Prostate gland (tissue), 2 donors: ENCODE results near the gene HNRNPF. TPM values are rescaled to one million over a fixed set of nuclear protein-coding genes. Genes with fewer than 3 reads are reported as not detected.
"Not testable (repeated sequence)": the region's sequence is repeated elsewhere in the genome, so short reads cannot be mapped to it uniquely, and the experiment has no call there.

Experiments used
- DNase-seq: peaks from one replicate; pipeline ENCODE4 v3.0.0-alpha.2; 2019; ENCODE audit warnings: low spot score
- H3K27ac ChIP-seq, 2 donors: fragments of 200-600 bp; sonication (generic); 2 replicates each; pipeline ENCODE4 v1.5.1; 2017 to 2019
- H3K27me3 ChIP-seq: fragments of 200-600 bp; sonication (generic); replicated peaks from 2 replicates; pipeline ENCODE4 v1.5.1; 2019; ENCODE audit not compliant: insufficient read depth
- H3K36me3 ChIP-seq, 2 donors: fragments of 200-600 bp; sonication (generic); 1 replicate in 1 of 2; 2 replicates in 1 of 2; pipeline versions ENCODE4 v1.5.1 to v1.8.1; 2017 to 2019
- H3K4me1 ChIP-seq: fragments of 200-600 bp; sonication (generic); replicated peaks from 2 replicates; pipeline ENCODE4 v1.5.1; 2019
- H3K4me3 ChIP-seq, 2 donors: fragments of 200-600 bp; sonication (generic); 2 replicates each; pipeline ENCODE4 v1.5.1; 2017 to 2019
- H3K9me3 ChIP-seq: fragments of 200-600 bp; sonication (generic); 2 replicates; pipeline ENCODE4 v1.5.1; 2017
- CTCF ChIP-seq, 4 experiments: fragments of 200-600 bp in 2 of 4; fragments of 450-650 bp in 2 of 4; sonication (generic) in 2 of 4; IDR thresholded peaks; 1 replicate in 3 of 4; 2 replicates in 1 of 4; pipeline ENCODE4 v1.5.1; 2016 to 2019; ENCODE audit warnings: antibody characterized with exemption in 4 of 4, mild to moderate bottlenecking in 2 of 4, moderate library complexity in 2 of 4
- POLR2A ChIP-seq: fragments of 450-650 bp; IDR thresholded peaks from one replicate; pipeline ENCODE4 v1.6.1; 2016; ENCODE audit warnings: antibody characterized with exemption, mild to moderate bottlenecking
- POLR2AphosphoS5 ChIP-seq: sonication (generic); formaldehyde crosslinking; IDR thresholded peaks from one replicate; pipeline ENCODE4 v1.6.1; 2017; ENCODE audit warnings: antibody characterized with exemption
- WGBS: methylation state at CpG from one replicate; pipeline ENCODE4 v1.1.5; 2018; 5-methylcytosine and 5-hydroxymethylcytosine counted together
- intact Hi-C: fragments of 100-400 bp; cut with DNase I; formaldehyde crosslinking; loops from one replicate; pipeline ENCODE4 v1.14.2; 2022
- total RNA-seq, 2 donors: library from RNA; depleted of rRNA; stranded (reverse); fragments of >200 nt; gene quantifications; one replicate each; pipeline ENCODE4 v1.1.0, GENCODE V29; 2016

HNRNPF gene
- total RNA-seq, 2 donors from 2014 or later = 175 to 199 TPM

- no peaks in the 10 kb centered on the region for H3K9me3 ChIP-seq
- TF ChIP-seq POLR2A = no peak
- TF ChIP-seq POLR2AphosphoS5 = no peak
- no peak for TF ChIP-seq CTCF (IDR thresholded peaks at IDR 0.05)
- H3K36me3 ChIP-seq = no peaks in the 10 kb centered on the region
- DNase-seq = no peak
- no peaks in the 10 kb centered on the region for H3K27me3 ChIP-seq
- H3K4me1 ChIP-seq = no peaks in the 10 kb centered on the region
- no peak overlapping the region for H3K4me3 ChIP-seq
- intact Hi-C loops = no loop called here
- no peak overlapping the region for H3K27ac ChIP-seq
- WGBS = 38% methylated on average over 4 of the region's 4 CpGs
Observed at GRCh38 chr10:43452356-43452914, 43.4 kb upstream of the HNRNPF start.

- Histone ChIP-seq H3K27ac (no peak overlapping the region), H3K27me3 (no peaks in the 10 kb centered on the region), H3K4me3 (no peak overlapping the region), H3K4me1 (no peaks in the 10 kb centered on the region), H3K9me3 (no peaks in the 10 kb centered on the region), H3K36me3 (no peaks in the 10 kb centered on the region)
- TF ChIP-seq CTCF (IDR thresholded peaks at IDR 0.05) (no peak), POLR2A (no peak), POLR2AphosphoS5 (no peak)
- 76% methylated on average over 2 of the region's 2 CpGs for WGBS
- intact Hi-C loops = no loop called here
- DNase-seq = no peak
Observed at GRCh38 chr10:43448742-43449141, 39.8 kb upstream of the HNRNPF start.

- H3K9me3 ChIP-seq, H3K27me3 ChIP-seq, DNase-seq, H3K4me1 ChIP-seq, intact Hi-C loops, H3K4me3 ChIP-seq, H3K27ac ChIP-seq, H3K36me3 ChIP-seq: not testable (repeated sequence)
- 98% methylated on average over 34 of the region's 53 CpGs for WGBS
Observed at GRCh38 chr10:43446219-43447017, 37.4 kb upstream of the HNRNPF start.

GRCh38 chr10:43444897-43445466 lies 36.0 kb upstream of the HNRNPF start:
- Histone ChIP-seq H3K9me3 (no peaks in the 10 kb centered on the region), H3K4me1 (no peaks in the 10 kb centered on the region), H3K27ac (no peak overlapping the region), H3K4me3 (no peak overlapping the region), H3K36me3 (no peaks in the 10 kb centered on the region), H3K27me3 (no peaks in the 10 kb centered on the region)
- no peak for DNase-seq
- TF ChIP-seq POLR2AphosphoS5 (no peak), POLR2A (no peak), CTCF (IDR thresholded peaks at IDR 0.05) (no peak)
- intact Hi-C loops = no loop called here
- WGBS = 89% methylated on average over 2 of the region's 2 CpGs

- DNase-seq = no peak
- H3K9me3 ChIP-seq = no peaks in the 10 kb centered on the region
- 82% methylated on average over 7 of the region's 7 CpGs for WGBS
Observed at GRCh38 chr10:43444323-43444722, 35.3 kb upstream of the HNRNPF start.

More at GRCh38 chr10:43444323-43444722, 35.3 kb upstream of the HNRNPF start:
- H3K4me1 ChIP-seq = no peaks in the 10 kb centered on the region
- intact Hi-C loops = no loop called here
- H3K36me3 ChIP-seq = no peaks in the 10 kb centered on the region
- no peak overlapping the region for H3K4me3 ChIP-seq
- no peak overlapping the region for H3K27ac ChIP-seq
- TF ChIP-seq POLR2A (no peak), POLR2AphosphoS5 (no peak), CTCF (IDR thresholded peaks at IDR 0.05) (no peak)
- H3K27me3 ChIP-seq = no peaks in the 10 kb centered on the region
